ENCODE measurements around the gene TNK1. TPM values are rescaled to one million over a fixed set of nuclear protein-coding genes. Genes with fewer than 3 reads are reported as not detected.
"Not testable (repeated sequence)": the region's sequence is repeated elsewhere in the genome, so short reads cannot be mapped to it uniquely, and the experiment has no call there.

Gene TNK1
- total RNA-seq, 1 experiment from 2014 or later: 10.1 TPM

GRCh38 chr17:7336240-7337175, 44.4 kb upstream of the TNK1 start, which contains the start of gene ACAP1:
TSS of gene ACAP1 (plus strand) at chr17:7336529. CDS start at chr17:7336735, 206 bp downstream.
- peak within 1 kb of the TSS; percentile 34 to 89 (median 89) for H3K27ac Mint-ChIP-seq
- peak; percentile 94 for DNase-seq
- Histone ChIP-seq H3K27ac (ENCODE audit: insufficient read length, low read depth, low read length) (no peak within 1 kb of the TSS), H3K18ac (ENCODE audit: insufficient read length, low read depth, low read length) (peak within 1 kb of the TSS; percentile 6), H2BK5ac (ENCODE audit: insufficient read length, low read length) (no peak within 1 kb of the TSS), H3K9me3 (ENCODE audit: control insufficient read depth, low read depth, low read length) (no peaks in the 10 kb centered on the region), H2AFZ (ENCODE audit: low read length) (no peak within 1 kb of the TSS), H4K5ac (ENCODE audit: insufficient read length, low read depth, low read length) (no peak within 1 kb of the TSS), H3K79me2 (ENCODE audit: insufficient read depth, low read length) (no peaks in the 10 kb centered on the region), H3K4me2 (ENCODE audit: insufficient read depth, insufficient read length, low read length) (peak within 1 kb of the TSS; percentile 25), H3K23ac (ENCODE audit: insufficient read length, low read depth, low read length) (no peak within 1 kb of the TSS), H2BK120ac (ENCODE audit: low read depth, low read length, poor library complexity, severe bottlenecking) (no peak within 1 kb of the TSS), H4K20me1 (ENCODE audit: control insufficient read depth, insufficient read depth, insufficient read length) (no peaks in the 10 kb centered on the region), H3K4ac (ENCODE audit: low read depth, low read length) (no peak within 1 kb of the TSS), H3K23me2 (ENCODE audit: insufficient read length, low read depth, low read length, poor library complexity, severe bottlenecking) (no peaks in the 10 kb centered on the region), H4K8ac (replicated peaks; ENCODE audit: insufficient read length, low read depth, low read length) (no peak within 1 kb of the TSS), H2BK12ac (ENCODE audit: insufficient read length, low read depth, low read length) (no peak within 1 kb of the TSS), H2BK15ac (ENCODE audit: low read depth, low read length) (no peak within 1 kb of the TSS; the same call in 1 of the 2 replicates), H2AK5ac (ENCODE audit: insufficient read length, low read length) (no peak within 1 kb of the TSS), H3K56ac (ENCODE audit: insufficient read length, low read depth, low read length) (no peak within 1 kb of the TSS), H3K27me3 (ENCODE audit: insufficient read depth, low read length) (no peaks in the 10 kb centered on the region), H3K79me1 (ENCODE audit: insufficient read depth, low read depth, low read length, poor library complexity, severe bottlenecking) (no peaks in the 10 kb centered on the region), H3T11ph (ENCODE audit: low read length) (no peak within 1 kb of the TSS), H2BK20ac (ENCODE audit: low read depth, low read length, poor library complexity, severe bottlenecking) (no peak within 1 kb of the TSS), H3K14ac (ENCODE audit: insufficient read depth, low read length) (peak within 1 kb of the TSS; percentile 47; the same call in 1 of the 2 replicates), H4K91ac (ENCODE audit: insufficient read length, low read depth, low read length) (no peak within 1 kb of the TSS), H3K9ac (ENCODE audit: extremely low read depth, insufficient read length, low read length) (no peak within 1 kb of the TSS), H3K4me1 (ENCODE audit: insufficient read depth, low read length) (peaks cover 4% of the 10 kb centered on the region; the same call in 1 of the 2 replicates)
- peaks cover 20 to 34% of the 10 kb centered on the region in 2 experiments for H3K4me1 Mint-ChIP-seq
- H3K4me3 Mint-ChIP-seq: peak within 1 kb of the TSS; percentile 23 to 70
- H3K9me3 Mint-ChIP-seq: no peaks in the 10 kb centered on the region
- no peaks in the 10 kb centered on the region; a peak in 1 of 7 replicates for H3K36me3 Mint-ChIP-seq (ENCODE audit: insufficient read depth in 1 of 3, low read depth in 3 of 3)
- no peaks in the 10 kb centered on the region; the same call in 1 of the 2 replicates for H3K27me3 Mint-ChIP-seq (ENCODE audit: low read depth)
- no CpG with 5 or more reads among the region's 17 CpGs for WGBS (ENCODE audit: extremely low coverage, insufficient read length, low lambda C conversion rate)
- no peak for TF ChIP-seq CTCF (conservative IDR thresholded peaks at IDR 0.05)

- H3K18ac ChIP-seq (ENCODE audit: insufficient read length, low read depth, low read length); H3K56ac ChIP-seq (ENCODE audit: insufficient read length, low read depth, low read length); H2BK20ac ChIP-seq (ENCODE audit: low read depth, low read length, poor library complexity, severe bottlenecking); H2BK15ac ChIP-seq (ENCODE audit: low read depth, low read length); H3K23ac ChIP-seq (ENCODE audit: insufficient read length, low read depth, low read length); H3K79me2 ChIP-seq (ENCODE audit: insufficient read depth, low read length); H4K8ac ChIP-seq (replicated peaks; ENCODE audit: insufficient read length, low read depth, low read length); DNase-seq; H4K5ac ChIP-seq (ENCODE audit: insufficient read length, low read depth, low read length); H3K9me3 ChIP-seq (ENCODE audit: control insufficient read depth, low read depth, low read length); H2BK12ac ChIP-seq (ENCODE audit: insufficient read length, low read depth, low read length); H3K36me3 Mint-ChIP-seq (ENCODE audit: insufficient read depth in 1 of 3, low read depth in 3 of 3); H3K4me1 ChIP-seq (ENCODE audit: insufficient read depth, low read length); H2BK5ac ChIP-seq (ENCODE audit: insufficient read length, low read length); H3K27me3 ChIP-seq (ENCODE audit: insufficient read depth, low read length); H3K9ac ChIP-seq (ENCODE audit: extremely low read depth, insufficient read length, low read length); H3K79me1 ChIP-seq (ENCODE audit: insufficient read depth, low read depth, low read length, poor library complexity, severe bottlenecking); H3T11ph ChIP-seq (ENCODE audit: low read length); H3K14ac ChIP-seq (ENCODE audit: insufficient read depth, low read length); H3K9me3 Mint-ChIP-seq; H2AFZ ChIP-seq (ENCODE audit: low read length); H4K20me1 ChIP-seq (ENCODE audit: control insufficient read depth, insufficient read depth, insufficient read length); H2BK120ac ChIP-seq (ENCODE audit: low read depth, low read length, poor library complexity, severe bottlenecking); H3K4ac ChIP-seq (ENCODE audit: low read depth, low read length); H3K23me2 ChIP-seq (ENCODE audit: insufficient read length, low read depth, low read length, poor library complexity, severe bottlenecking); H3K27ac ChIP-seq (ENCODE audit: insufficient read length, low read depth, low read length); H3K27me3 Mint-ChIP-seq (ENCODE audit: low read depth); H4K91ac ChIP-seq (ENCODE audit: insufficient read length, low read depth, low read length); H2AK5ac ChIP-seq (ENCODE audit: insufficient read length, low read length): not testable (repeated sequence)
- peaks cover 15 to 29% of the 10 kb centered on the region in 2 experiments for H3K4me1 Mint-ChIP-seq
- no CpG with 5 or more reads among the region's 7 CpGs for WGBS (ENCODE audit: extremely low coverage, insufficient read length, low lambda C conversion rate)
- H3K4me2 ChIP-seq (ENCODE audit: insufficient read depth, insufficient read length, low read length): peak overlapping the region; percentile 25
- peak overlapping the region; percentile 28 to 89 (median 76); a peak in 4 of 7 replicates for H3K27ac Mint-ChIP-seq
- H3K4me3 Mint-ChIP-seq: peak overlapping the region in 1 of 2 experiments; percentile 63; a peak in 1 of 5 replicates
These were observed 43.3 kb upstream of the TNK1 start for GRCh38 chr17:7337600-7337999.

Measured in H9 (cell line).